ENCODE results near the gene CALML3. TPM values are rescaled to one million over a fixed set of nuclear protein-coding genes. Genes with fewer than 3 reads are reported as not detected.

CALML3 gene
- total and polyA plus RNA-seq, 2 of the 8 experiments (the other 6 are each of a cell fraction or from before 2014, with no cell fraction given): not detected

GRCh38 chr10:5569568-5569967 lies 44.8 kb downstream of the CALML3 start:
- no peak overlapping the region for H2BK15ac ChIP-seq (ENCODE audit: low read length)
- H3K9ac ChIP-seq (replicated peaks in 1 of 4; ENCODE audit: extremely low read depth in 1 of 4, low read depth in 3 of 4, low read length in 3 of 4): no peak overlapping the region
- H3K4me1 ChIP-seq (replicated peaks in 1 of 4; ENCODE audit: control insufficient read depth in 3 of 4, insufficient read depth in 4 of 4, low read length in 3 of 4): no peaks in the 10 kb centered on the region; a peak in 1 of 7 replicates
- no peaks in the 10 kb centered on the region for H3K79me1 ChIP-seq (ENCODE audit: low read depth, low read length)
- no peak overlapping the region for H2BK12ac ChIP-seq (ENCODE audit: low read depth, low read length)
- H3K27me3 ChIP-seq (replicated peaks in 1 of 4; ENCODE audit: control insufficient read depth in 3 of 4, extremely low read depth in 1 of 4, insufficient read depth in 3 of 4, low read length in 3 of 4): no peaks in the 10 kb centered on the region
- no peak overlapping the region for H2BK5ac ChIP-seq (ENCODE audit: low read depth, low read length)
- H3K4me2 ChIP-seq (ENCODE audit: insufficient read depth in 1 of 2, low read depth in 2 of 2, low read length in 2 of 2): no peak overlapping the region
- H3K23ac ChIP-seq (ENCODE audit: insufficient read length): no peak overlapping the region
- H4K91ac ChIP-seq (replicated peaks; ENCODE audit: insufficient read length, low read length): no peak overlapping the region
- no peak overlapping the region for H3K4ac ChIP-seq (replicated peaks; ENCODE audit: insufficient read length, low read depth, low read length)
- H3K14ac ChIP-seq (ENCODE audit: insufficient read length): no peak overlapping the region
- no peaks in the 10 kb centered on the region for H3K9me3 ChIP-seq (ENCODE audit: insufficient read depth in 2 of 2, low read depth in 1 of 2, low read length in 1 of 2)
- H3K23me2 ChIP-seq (ENCODE audit: low read depth, low read length): peaks cover 4% of the 10 kb centered on the region; the same call in 1 of the 2 replicates
- no peak overlapping the region for H4K8ac ChIP-seq (ENCODE audit: extremely low read depth, insufficient read depth, low read length)
- H3K79me2 ChIP-seq (ENCODE audit: control insufficient read depth in 1 of 2, insufficient read depth in 2 of 2, low read length in 2 of 2): no peaks in the 10 kb centered on the region
- H3K27ac ChIP-seq (ENCODE audit: low read depth, low read length): no peak overlapping the region
- FAIRE-seq: no peak
- H2AK5ac ChIP-seq (ENCODE audit: low read depth, low read length): no peak overlapping the region
- 58% methylated on average over 2 of the region's 2 CpGs; no CpG with 5 or more reads in 1 of the 2 experiments for WGBS, 2 experiments (ENCODE audit: extremely low coverage in 1 of 2, insufficient coverage in 1 of 2, insufficient read length in 1 of 2, insufficient replicate concordance in 2 of 2, low coverage in 1 of 2, low lambda C conversion rate in 2 of 2, missing lambda C conversion rate in 1 of 2)
- H2AFZ ChIP-seq (ENCODE audit: low read length): no peak overlapping the region
- ChIA-PET CTCF (ENCODE audit: partially characterized antibody) (interaction anchor here (0.9 to 1.4 kb wide), 4 partner anchors 13 to 126 kb away, joined by 3 to 5 read pairs (median 4); no protein-coding TSS in a partner anchor), POLR2A (ENCODE audit: partially characterized antibody) (no interaction called here)
- no peaks in the 10 kb centered on the region for H4K20me1 ChIP-seq (replicated peaks in 1 of 2; ENCODE audit: control insufficient read depth in 1 of 2, insufficient read depth in 2 of 2, low read length in 2 of 2)
- H4K5ac ChIP-seq (ENCODE audit: insufficient read length, low read depth, low read length): no peak overlapping the region
- H3K56ac ChIP-seq (replicated peaks; ENCODE audit: insufficient read length, low read depth, low read length): no peak overlapping the region
- DNase-seq (ENCODE audit: low read depth in 1 of 2, low spot score in 2 of 2): no peak
- no peak overlapping the region for H2BK120ac ChIP-seq (replicated peaks; ENCODE audit: low read depth, low read length)
- H3K4me3 ChIP-seq (ENCODE audit: extremely low read depth in 1 of 4, insufficient read depth in 2 of 4, low read depth in 3 of 4, low read length in 4 of 4): no peak overlapping the region
- H2BK20ac ChIP-seq (ENCODE audit: low read length): no peak overlapping the region
- H3K36me3 ChIP-seq (ENCODE audit: control insufficient read depth in 2 of 4, insufficient read depth in 4 of 4, low read length in 3 of 4): no peaks in the 10 kb centered on the region
- H3K18ac ChIP-seq (ENCODE audit: extremely low read depth, low read length): no peak overlapping the region
- TF ChIP-seq RNF2 (IDR thresholded peaks at IDR 0.05; ENCODE audit: borderline replicate concordance, low read depth, low read length, missing control alignments, poor library complexity, severe bottlenecking) (no peak), NANOG (IDR thresholded peaks at IDR 0.05; ENCODE audit: insufficient read depth, low read depth, low read length, poor library complexity, severe bottlenecking) (no peak), CBX8 (IDR thresholded peaks at IDR 0.05; ENCODE audit: borderline replicate concordance, low read depth, low read length) (no peak), MAFK (IDR thresholded peaks at IDR 0.05; ENCODE audit: low read depth, low read length) (no peak), SIRT6 (IDR thresholded peaks at IDR 0.05; ENCODE audit: low read length) (no peak), SIX5 (IDR thresholded peaks at IDR 0.05; ENCODE audit: low read depth, low read length) (no peak), KDM5A (IDR thresholded peaks at IDR 0.05; ENCODE audit: low read length) (no peak), YY1 (IDR thresholded peaks at IDR 0.05; ENCODE audit: low read depth, low read length) (no peak), SIN3A (conservative IDR thresholded peaks at IDR 0.05 in 1 of 2, IDR thresholded peaks at IDR 0.05 in 1 of 2; ENCODE audit: low read depth in 1 of 2, low read length in 2 of 2) (no peak), TBP (IDR thresholded peaks at IDR 0.05; ENCODE audit: low read depth, low read length) (no peak), ATF2 (IDR thresholded peaks at IDR 0.05; ENCODE audit: low read length) (no peak), GTF2F1 (IDR thresholded peaks at IDR 0.05; ENCODE audit: borderline replicate concordance, low read depth, low read length) (no peak), RFX5 (IDR thresholded peaks at IDR 0.05; ENCODE audit: borderline replicate concordance, low read depth, low read length) (no peak)

Data from H1 (cell line).